ENCODE data around the gene PPP4R3A.
A peak's percentile ranks its signal among the peaks of the same experiment; 100 is the strongest.
"Not testable (repeated sequence)": the region's sequence is repeated elsewhere in the genome, so short reads cannot be mapped to it uniquely, and the experiment has no call there.

PPP4R3A gene

DNA sequence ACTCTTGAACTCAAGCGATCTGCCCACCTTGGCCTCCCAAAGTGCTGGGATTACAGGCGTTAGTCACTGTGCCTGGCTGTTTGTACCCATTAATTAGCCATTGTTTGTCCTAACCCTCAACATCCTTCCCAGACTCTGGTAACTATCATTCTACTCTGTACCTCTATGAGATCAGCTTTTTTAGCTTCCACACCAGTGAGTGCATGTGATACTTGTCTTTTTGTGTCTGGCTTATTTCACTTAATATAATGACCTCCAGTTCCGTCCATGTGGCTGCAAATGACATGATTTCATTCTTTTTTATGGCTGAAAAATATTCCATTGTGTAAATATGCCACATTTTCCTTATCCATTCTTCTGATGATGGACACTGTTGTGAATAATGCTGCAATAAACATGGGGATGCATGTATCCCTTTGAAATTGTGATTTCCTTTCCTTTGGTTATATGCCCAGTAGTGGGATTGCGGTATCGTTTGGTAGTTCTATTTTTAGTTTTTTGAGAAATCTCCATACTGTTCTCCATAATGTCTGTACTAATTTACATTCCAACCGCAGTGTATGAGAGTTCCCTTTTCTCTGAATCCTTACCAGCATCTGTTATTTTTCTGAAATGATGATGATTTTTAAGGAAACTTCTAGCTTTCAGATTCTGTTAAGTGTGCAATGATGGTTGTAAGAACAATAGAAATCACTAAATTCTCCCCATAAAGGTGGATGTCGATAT lies 6.7 kb upstream of the PPP4R3A start:
- H3K36me3 Mint-ChIP-seq: no peaks in the 10 kb centered on the region
- H3K27me3 Mint-ChIP-seq: peaks cover 5% of the 10 kb centered on the region
- H3K27ac Mint-ChIP-seq: no peak overlapping the region
- H3K4me3 Mint-ChIP-seq: no peak overlapping the region
- H3K9me3 Mint-ChIP-seq (ENCODE audit: low read depth): no peaks in the 10 kb centered on the region
- no peaks in the 10 kb centered on the region for H3K4me1 Mint-ChIP-seq (ENCODE audit: low read depth)

DNA sequence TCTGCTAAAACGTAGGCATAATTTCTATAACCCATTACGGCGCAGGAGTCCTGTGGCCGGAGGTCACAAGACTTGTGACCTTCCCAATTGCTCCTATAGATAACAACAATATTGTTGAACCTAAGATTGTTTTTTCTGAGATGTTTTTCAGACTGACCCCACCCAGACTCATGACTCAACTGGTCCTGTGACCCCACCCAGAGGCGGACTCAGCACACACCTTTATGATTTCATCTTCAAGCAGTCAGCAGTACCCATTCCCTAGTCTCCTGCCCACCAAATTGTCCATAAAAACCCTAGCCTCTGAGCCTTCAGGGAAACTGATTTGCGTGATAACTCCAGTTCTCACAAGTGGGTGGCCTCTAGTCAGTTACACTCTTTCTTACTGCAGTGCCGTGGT lies 5.9 kb upstream of the PPP4R3A start:
- peaks cover 5% of the 10 kb centered on the region for H3K27me3 Mint-ChIP-seq
- H3K27ac Mint-ChIP-seq: no peak overlapping the region
- no peak overlapping the region for H3K4me3 Mint-ChIP-seq
- no peaks in the 10 kb centered on the region for H3K9me3 Mint-ChIP-seq (ENCODE audit: low read depth)
- no peaks in the 10 kb centered on the region for H3K36me3 Mint-ChIP-seq
- peaks cover 3% of the 10 kb centered on the region for H3K4me1 Mint-ChIP-seq (ENCODE audit: low read depth)

DNA sequence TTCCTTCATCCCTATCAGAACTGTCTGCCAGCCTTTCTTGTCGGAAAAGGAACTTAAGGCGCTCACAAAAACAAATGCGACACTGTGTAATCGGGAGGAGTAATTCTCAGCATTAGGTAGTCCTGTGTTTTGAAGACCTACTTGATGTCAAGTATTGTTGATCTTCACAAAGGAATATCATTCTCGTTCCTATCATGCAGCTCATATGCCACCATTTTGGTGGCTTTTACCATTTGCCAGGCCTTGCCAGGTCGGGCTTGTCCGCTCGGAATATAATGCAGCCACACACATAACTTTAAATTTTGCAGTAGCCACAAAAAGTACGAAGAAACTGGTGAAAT lies 903 bp upstream of the PPP4R3A start:
- H3K9me3 Mint-ChIP-seq (ENCODE audit: low read depth): no peaks in the 10 kb centered on the region
- H3K4me1 Mint-ChIP-seq (ENCODE audit: low read depth): peaks cover 22% of the 10 kb centered on the region
- peaks cover 3% of the 10 kb centered on the region for H3K27me3 Mint-ChIP-seq
- peaks cover 4% of the 10 kb centered on the region for H3K36me3 Mint-ChIP-seq
- H3K27ac Mint-ChIP-seq: peak overlapping the region; percentile 100
- H3K4me3 Mint-ChIP-seq: peak overlapping the region; percentile 100

DNA sequence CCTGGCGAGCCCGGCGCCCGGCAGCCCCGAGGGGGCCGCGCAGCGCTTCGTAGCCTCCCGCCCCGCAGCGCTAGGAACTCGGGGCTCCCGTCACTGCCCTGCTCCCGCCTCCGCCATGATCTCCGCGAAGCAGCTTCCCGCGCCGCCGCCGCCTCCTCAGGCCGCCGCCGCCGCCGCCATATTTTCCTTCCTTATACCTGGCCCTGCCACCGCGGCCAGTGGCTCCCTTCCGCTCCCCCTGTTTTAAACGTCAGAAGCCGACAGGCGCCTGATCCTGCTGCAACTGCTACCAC lies 286 bp downstream of the PPP4R3A start:
- Mint-ChIP-seq H3K9me3 (ENCODE audit: low read depth) (no peaks in the 10 kb centered on the region), H3K27ac (peak overlapping the region; percentile 100), H3K4me3 (peak overlapping the region; percentile 100), H3K27me3 (no peaks in the 10 kb centered on the region), H3K36me3 (peaks cover 4% of the 10 kb centered on the region), H3K4me1 (ENCODE audit: low read depth) (peaks cover 30% of the 10 kb centered on the region)

DNA sequence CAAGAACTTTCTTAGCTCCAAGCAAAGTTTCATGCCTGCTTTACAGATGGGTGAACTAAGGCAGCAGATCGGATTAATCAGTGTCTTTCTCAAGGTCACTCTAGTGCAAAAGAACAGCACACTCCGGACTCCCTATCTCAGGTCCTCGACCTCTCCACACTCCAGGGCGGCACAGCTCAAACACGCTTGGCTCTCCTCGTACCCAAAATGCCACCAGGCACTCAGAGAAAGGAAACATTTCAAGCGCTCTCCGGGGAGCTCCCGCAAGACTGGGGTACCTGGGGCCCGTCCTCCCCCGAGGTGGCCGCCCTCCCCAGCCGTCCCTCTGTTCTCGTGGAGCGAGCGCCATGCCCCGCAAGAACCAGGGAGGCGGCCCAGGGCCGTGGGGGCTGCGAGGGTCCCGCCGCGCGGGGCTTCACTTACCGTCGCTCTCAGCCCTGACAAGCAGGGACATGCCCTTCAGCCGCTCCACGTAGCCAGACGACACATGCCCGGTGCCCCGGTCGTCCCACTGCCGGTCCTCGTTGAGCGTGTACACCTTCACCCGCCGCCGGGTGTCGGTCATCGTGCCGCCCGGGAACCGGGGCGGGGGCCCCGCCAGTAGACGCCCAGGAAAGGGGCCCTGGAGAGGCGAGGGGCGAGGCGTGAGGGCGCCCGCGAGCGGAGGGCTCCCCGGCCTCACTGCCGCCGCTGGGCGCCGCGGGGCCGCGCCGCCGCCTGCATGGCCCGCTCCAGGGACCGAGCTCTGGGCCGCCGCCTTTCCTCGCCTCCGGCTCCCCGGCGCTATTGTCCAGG lies 830 bp downstream of the PPP4R3A start:
- Mint-ChIP-seq H3K4me1 (ENCODE audit: low read depth) (peaks cover 35% of the 10 kb centered on the region), H3K9me3 (ENCODE audit: low read depth) (no peaks in the 10 kb centered on the region), H3K27me3 (no peaks in the 10 kb centered on the region), H3K4me3 (peak overlapping the region; percentile 94), H3K36me3 (peaks cover 4% of the 10 kb centered on the region), H3K27ac (peak overlapping the region; percentile 98)

DNA sequence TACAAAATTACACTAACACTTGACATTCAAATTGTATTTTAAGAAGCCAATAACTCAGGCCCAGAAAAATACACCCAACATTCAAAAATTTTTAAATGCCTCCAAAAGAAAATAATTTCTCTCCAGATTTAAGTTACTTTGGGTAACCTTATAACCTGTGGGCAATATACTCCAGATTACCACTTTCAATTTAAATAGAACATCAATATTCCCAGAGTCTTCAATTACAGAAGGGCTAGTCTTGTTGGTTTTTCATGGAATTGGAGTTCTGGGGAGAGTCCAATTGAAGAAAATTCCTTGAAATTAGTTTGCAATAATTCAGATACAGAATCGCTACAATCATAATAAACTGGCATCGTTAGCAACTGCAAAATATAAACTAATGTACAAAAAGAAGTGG lies 2.0 kb downstream of the PPP4R3A start:
- Mint-ChIP-seq H3K4me1 (ENCODE audit: low read depth) (peaks cover 42% of the 10 kb centered on the region), H3K27ac (peak overlapping the region; percentile 98), H3K9me3 (ENCODE audit: low read depth) (no peaks in the 10 kb centered on the region), H3K4me3 (peak overlapping the region; percentile 94), H3K27me3 (no peaks in the 10 kb centered on the region), H3K36me3 (peaks cover 9% of the 10 kb centered on the region)

DNA sequence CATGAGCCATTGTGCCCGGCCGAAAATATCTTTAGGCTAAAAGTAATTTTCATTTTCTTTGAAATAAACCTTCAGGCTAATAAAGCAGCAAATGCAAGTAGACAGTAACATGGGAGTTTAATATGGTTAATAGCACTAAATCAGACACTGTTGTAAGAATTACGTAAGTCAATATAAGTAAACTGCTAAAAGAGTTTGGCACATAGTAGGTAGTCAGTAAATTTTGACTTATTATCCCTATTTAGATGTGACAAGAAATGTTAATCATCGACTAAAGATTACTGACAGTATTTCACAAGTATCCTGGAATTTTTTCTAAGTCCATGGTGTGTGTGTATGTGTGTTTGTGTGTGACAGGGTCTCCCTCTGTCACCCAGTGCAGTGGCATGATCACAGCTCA lies 3.9 kb downstream of the PPP4R3A start:
- Mint-ChIP-seq H3K27ac (peak overlapping the region; percentile 10), H3K4me3 (peak overlapping the region; percentile 68), H3K4me1 (ENCODE audit: low read depth) (peaks cover 57% of the 10 kb centered on the region), H3K9me3 (ENCODE audit: low read depth) (no peaks in the 10 kb centered on the region), H3K36me3 (peaks cover 11% of the 10 kb centered on the region), H3K27me3 (no peaks in the 10 kb centered on the region)

DNA sequence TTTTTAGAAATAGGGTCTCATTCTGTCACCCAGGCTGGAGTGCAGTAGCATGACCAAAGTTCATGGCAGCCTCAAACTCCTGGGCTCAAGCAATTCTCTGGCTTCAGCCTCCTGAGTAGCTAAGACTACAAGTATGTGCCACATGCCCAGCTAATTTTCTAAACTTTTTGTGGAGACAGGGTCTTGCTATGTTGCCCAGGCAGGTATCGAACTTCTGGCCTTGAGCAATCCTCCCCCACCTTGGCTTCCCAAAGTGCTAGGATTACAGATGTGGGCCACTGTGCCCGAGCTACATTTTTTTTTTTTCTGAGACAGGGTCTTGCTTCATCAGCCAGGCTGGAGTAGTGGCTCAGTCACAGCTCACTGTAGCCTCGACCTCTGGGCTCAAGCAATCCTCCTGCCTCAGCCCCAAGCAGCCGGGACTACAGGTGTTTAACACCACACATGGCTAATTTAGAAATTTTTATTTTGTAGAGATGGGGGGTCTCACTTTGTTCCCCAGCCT lies 7.1 kb downstream of the PPP4R3A start:
- Mint-ChIP-seq H3K9me3 (ENCODE audit: low read depth) (no peaks in the 10 kb centered on the region), H3K27ac (no peak overlapping the region), H3K4me3 (no peak overlapping the region), H3K36me3 (peaks cover 11% of the 10 kb centered on the region), H3K27me3 (no peaks in the 10 kb centered on the region), H3K4me1 (ENCODE audit: low read depth) (peaks cover 71% of the 10 kb centered on the region)

DNA sequence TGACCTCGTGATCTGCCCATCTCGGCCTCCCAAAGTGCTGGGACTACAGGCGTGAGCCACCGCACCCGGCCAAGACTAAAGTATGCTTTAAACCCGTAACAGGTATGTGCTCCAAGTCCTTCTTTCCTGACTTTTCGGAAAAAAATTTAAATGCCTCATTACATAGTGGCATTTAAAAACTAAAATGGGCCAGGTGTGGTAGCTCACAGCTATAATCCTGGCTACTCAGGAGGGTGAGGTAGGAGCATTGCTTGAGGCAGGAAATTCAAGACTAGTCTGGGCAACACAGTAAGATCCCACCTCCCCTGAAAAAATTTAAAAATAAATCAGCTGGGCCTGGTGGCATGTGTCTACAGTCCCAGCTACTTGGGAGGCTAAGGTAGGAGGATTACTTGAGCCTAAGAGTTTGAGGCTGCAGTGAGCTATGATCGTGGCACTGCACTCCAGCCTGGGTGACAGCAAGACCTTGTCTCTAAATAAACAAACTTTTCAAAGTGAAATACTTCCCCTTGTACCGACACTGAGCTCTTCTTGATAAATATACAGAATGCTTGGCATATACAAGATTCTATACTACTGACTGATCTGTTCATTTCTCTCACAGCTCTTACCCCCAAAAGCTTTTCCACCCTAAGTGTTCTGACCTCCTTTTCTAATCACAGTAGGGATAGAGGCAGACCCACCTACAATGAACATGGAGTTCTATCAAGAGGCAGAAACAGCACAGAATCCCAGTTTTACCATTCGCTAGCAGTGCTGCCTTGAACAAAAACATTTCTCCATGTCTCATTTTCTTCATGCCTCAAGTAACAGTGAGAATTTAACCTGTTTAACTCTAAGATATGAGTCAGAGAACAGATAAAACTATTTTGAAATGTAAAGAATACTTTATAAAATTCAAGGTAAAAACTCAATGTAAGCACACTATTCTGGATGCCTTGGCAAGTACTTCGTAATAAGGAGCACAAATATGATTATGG lies 7.9 kb downstream of the PPP4R3A start:
- Mint-ChIP-seq H3K27ac (peak overlapping the region; percentile 35), H3K4me3 (peak overlapping the region; percentile 51)

DNA sequence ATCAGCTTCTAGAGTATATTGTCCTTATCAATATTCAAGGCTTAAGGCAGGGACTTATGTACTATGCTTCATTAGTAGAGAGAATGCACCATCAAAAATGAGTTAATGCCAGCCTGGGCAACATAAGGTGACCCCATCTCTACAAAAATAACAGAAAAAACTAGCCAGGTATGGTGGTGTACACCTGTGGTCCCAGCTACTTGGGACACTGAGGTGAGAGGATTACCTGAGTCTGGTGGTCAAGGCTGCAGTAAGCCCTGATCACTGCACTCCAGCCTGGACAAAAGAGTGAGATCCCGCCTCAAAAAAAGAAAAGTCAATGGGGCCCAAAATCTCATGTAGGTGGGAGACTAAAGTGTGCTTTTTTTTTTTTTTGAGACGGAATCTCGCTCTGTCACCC lies 8.8 kb downstream of the PPP4R3A start:
- no peak overlapping the region for H3K4me3 Mint-ChIP-seq
- peak overlapping the region; percentile 41 for H3K27ac Mint-ChIP-seq
- H3K4me1 Mint-ChIP-seq (ENCODE audit: low read depth): peaks cover 76% of the 10 kb centered on the region
- H3K9me3 Mint-ChIP-seq (ENCODE audit: low read depth): no peaks in the 10 kb centered on the region
- H3K36me3 Mint-ChIP-seq: peaks cover 9% of the 10 kb centered on the region
- no peaks in the 10 kb centered on the region for H3K27me3 Mint-ChIP-seq

More for the DNA sequence above, 7.9 kb downstream of the PPP4R3A start:
- Mint-ChIP-seq H3K36me3 (peaks cover 9% of the 10 kb centered on the region), H3K4me1 (ENCODE audit: low read depth) (peaks cover 74% of the 10 kb centered on the region), H3K9me3 (ENCODE audit: low read depth) (no peaks in the 10 kb centered on the region), H3K27me3 (no peaks in the 10 kb centered on the region)

DNA sequence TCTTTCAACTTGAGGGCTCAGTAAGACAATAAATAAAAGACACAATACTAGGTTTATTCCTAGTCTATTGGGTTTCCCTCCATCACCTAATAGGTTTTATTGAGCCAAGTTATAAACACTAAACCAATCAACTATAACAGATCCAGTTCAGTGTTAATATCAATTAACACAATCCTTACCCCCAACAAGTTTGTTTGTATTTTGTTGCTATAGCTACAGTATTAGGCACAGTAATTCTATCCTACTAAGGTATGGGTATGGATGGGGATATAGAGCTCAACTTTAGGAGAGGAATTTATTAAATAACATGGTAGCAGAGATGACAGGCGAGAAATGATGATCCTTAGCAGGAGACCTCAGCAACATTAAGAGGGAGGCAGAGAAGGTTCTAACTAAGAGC lies 13.3 kb downstream of the PPP4R3A start:
- H3K9me3 Mint-ChIP-seq (ENCODE audit: low read depth): no peaks in the 10 kb centered on the region
- peak overlapping the region; percentile 64 for H3K4me3 Mint-ChIP-seq
- H3K4me1 Mint-ChIP-seq (ENCODE audit: low read depth): peaks cover 81% of the 10 kb centered on the region
- H3K27ac Mint-ChIP-seq: peak overlapping the region; percentile 78
- no peaks in the 10 kb centered on the region for H3K27me3 Mint-ChIP-seq
- peaks cover 2% of the 10 kb centered on the region for H3K36me3 Mint-ChIP-seq

DNA sequence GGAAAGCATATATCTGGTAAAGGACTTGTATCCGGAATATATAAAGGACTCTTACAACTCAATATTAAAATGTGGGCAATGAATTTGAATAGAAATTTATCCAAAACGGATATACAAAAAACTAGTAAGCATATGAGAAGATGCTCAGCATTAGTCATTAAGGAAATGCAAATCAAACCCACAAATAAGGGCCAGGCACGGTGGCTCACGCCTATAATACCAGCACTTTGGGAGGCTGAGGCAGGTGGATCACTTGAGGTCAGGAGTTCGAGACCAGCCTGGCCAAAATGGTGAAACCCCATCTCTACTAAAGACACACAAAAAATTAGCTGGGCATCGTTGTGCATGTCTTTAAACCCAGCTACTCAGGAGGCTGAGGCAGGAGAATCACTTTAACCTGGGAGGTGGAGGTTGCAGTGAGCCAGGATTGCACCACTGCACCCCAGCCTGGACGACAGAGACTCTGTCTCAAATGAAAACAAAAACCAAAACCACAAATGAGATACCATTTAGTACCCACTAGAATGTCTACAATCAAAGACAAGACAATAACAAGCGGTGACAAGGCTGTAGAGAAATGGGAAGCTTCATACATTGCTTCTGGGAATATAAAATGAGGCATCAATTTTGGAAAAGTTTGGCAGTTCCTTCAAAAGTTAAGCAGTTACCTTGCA lies 15.6 kb downstream of the PPP4R3A start:
- not testable (repeated sequence) for H3K9me3 Mint-ChIP-seq (ENCODE audit: low read depth); H3K27me3 Mint-ChIP-seq; H3K36me3 Mint-ChIP-seq
- H3K4me3 Mint-ChIP-seq: peak overlapping the region; percentile 49
- H3K4me1 Mint-ChIP-seq (ENCODE audit: low read depth): peaks cover 71% of the 10 kb centered on the region
- H3K27ac Mint-ChIP-seq: peak overlapping the region; percentile 78

DNA sequence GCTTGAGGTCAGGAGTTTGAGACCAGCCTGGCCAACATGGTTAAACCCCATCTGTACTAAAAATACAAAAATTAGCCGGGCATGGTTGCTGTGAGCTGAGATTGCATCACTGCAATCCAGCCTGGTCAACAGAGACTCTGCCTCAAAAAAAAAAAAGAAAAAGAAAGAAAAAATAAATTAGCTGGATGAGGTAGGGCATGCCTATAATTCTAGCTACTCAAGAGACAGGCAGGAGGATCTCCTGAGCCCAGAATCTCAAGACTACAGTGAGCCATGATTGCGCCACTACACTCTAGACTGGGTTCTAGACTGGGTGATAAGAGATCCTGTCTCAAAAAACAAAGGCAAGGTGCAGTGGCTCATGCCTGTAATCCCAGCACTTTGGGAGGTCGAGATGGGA lies 16.9 kb downstream of the PPP4R3A start:
- H3K9me3 Mint-ChIP-seq (ENCODE audit: low read depth): no peaks in the 10 kb centered on the region
- no peaks in the 10 kb centered on the region for H3K27me3 Mint-ChIP-seq
- H3K4me1 Mint-ChIP-seq (ENCODE audit: low read depth): peaks cover 71% of the 10 kb centered on the region
- peaks cover 3% of the 10 kb centered on the region for H3K36me3 Mint-ChIP-seq
- H3K4me3 Mint-ChIP-seq: no peak overlapping the region
- no peak overlapping the region for H3K27ac Mint-ChIP-seq

DNA sequence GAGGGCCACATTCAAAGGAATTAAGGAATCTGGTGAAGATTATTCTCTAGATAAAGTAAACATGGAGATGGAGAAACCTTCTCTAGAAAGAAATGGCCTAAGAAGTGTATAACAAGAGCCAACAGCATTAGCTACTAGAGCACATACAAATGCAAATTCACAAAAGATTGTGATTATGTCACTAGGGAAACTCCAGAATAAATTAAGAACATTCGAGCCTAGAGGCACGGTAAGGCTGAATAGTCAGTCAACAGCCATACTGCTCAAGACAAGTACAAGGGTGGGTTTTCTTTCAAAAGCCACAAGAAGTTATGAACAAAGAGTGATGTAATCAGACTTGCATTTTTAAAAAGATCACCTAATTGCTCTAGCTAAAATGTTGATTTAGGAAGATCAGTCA lies 25.4 kb downstream of the PPP4R3A start:
- Mint-ChIP-seq H3K27me3 (no peaks in the 10 kb centered on the region), H3K4me1 (ENCODE audit: low read depth) (peaks cover 63% of the 10 kb centered on the region), H3K9me3 (ENCODE audit: low read depth) (no peaks in the 10 kb centered on the region), H3K4me3 (no peak overlapping the region), H3K36me3 (peaks cover 19% of the 10 kb centered on the region), H3K27ac (peak overlapping the region; percentile 78)
